ENCODE data around the gene HAUS1.

DNA sequence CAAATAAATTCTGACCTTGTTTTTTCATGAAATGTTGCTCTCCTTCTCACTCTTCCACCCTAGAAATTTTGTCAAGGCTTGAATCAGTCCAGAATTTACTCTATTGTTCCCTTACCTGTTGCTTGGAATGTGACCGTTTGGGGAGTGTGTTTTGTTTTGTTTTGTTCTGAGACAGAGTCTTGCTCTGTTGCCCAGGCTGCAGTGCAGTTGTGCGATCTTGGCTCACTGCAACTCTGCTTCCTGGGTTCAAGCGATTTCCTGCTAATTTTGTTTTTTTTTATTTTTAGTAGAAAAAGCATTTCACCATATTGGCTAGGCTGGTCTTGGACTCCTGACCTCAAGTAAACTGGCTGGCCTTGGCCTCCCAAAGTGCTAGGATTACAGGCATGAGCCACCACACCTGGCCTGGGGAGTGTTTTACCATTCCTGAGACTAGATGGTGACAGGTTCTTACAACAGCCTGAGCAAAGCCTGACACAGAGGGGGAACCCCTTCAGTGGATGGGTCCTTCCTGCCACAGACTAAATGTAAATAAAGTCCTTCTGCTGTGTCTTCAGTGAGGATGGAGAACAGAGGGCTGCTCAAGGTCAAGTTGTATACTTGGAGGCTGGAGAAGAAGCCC, 52.0 kb downstream of the HAUS1 start:
- TF ChIP-seq, protein P1, sequence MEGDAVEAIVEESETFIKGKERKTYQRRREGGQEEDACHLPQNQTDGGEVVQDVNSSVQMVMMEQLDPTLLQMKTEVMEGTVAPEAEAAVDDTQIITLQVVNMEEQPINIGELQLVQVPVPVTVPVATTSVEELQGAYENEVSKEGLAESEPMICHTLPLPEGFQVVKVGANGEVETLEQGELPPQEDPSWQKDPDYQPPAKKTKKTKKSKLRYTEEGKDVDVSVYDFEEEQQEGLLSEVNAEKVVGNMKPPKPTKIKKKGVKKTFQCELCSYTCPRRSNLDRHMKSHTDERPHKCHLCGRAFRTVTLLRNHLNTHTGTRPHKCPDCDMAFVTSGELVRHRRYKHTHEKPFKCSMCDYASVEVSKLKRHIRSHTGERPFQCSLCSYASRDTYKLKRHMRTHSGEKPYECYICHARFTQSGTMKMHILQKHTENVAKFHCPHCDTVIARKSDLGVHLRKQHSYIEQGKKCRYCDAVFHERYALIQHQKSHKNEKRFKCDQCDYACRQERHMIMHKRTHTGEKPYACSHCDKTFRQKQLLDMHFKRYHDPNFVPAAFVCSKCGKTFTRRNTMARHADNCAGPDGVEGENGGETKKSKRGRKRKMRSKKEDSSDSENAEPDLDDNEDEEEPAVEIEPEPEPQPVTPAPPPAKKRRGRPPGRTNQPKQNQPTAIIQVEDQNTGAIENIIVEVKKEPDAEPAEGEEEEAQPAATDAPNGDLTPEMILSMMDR (IDR thresholded peaks at IDR 0.05): no peak
- no peak for TF ChIP-seq POLR2A (IDR thresholded peaks at IDR 0.05)
